B cell (primary cell): ENCODE results near the gene PCDHGB2.

Source experiments
- EZH2 ChIP-seq: IDR thresholded peaks from 2 replicates; pipeline ENCODE4 v1.6.1; 2012; ENCODE audit warnings: borderline replicate concordance, low read depth, mild to moderate bottlenecking, moderate library complexity, low read length; ENCODE audit not compliant: insufficient read depth, poor library complexity, severe bottlenecking
- TF ChIP-seq, protein P1 (sequence below): fragments of 200-600 bp; IDR thresholded peaks from one replicate; pipeline ENCODE4 v1.8.0; 2022; ENCODE audit warnings: antibody characterized with exemption, mild to moderate bottlenecking

DNA sequence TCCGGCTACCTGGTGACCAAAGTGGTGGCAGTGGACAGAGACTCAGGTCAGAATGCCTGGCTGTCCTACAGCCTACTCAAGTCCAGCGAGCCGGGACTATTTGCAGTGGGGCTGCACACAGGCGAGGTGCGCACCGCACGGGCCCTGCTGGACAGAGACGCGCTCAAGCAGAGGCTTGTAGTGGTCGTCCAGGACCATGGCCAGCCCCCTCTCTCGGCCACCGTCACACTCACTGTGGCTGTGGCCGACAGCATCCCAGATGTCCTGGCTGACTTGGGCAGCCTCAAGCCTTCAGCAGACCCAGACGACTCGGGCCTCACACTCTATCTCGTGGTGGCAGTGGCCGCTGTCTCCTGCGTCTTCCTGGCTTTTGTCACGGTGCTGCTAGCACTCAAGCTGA is 2.8 kb upstream of the PCDHGB2 start:
- TF ChIP-seq, protein P1, sequence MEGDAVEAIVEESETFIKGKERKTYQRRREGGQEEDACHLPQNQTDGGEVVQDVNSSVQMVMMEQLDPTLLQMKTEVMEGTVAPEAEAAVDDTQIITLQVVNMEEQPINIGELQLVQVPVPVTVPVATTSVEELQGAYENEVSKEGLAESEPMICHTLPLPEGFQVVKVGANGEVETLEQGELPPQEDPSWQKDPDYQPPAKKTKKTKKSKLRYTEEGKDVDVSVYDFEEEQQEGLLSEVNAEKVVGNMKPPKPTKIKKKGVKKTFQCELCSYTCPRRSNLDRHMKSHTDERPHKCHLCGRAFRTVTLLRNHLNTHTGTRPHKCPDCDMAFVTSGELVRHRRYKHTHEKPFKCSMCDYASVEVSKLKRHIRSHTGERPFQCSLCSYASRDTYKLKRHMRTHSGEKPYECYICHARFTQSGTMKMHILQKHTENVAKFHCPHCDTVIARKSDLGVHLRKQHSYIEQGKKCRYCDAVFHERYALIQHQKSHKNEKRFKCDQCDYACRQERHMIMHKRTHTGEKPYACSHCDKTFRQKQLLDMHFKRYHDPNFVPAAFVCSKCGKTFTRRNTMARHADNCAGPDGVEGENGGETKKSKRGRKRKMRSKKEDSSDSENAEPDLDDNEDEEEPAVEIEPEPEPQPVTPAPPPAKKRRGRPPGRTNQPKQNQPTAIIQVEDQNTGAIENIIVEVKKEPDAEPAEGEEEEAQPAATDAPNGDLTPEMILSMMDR: no peak
- TF ChIP-seq EZH2: no peak
